Neutrophil (primary cell): ENCODE data around the gene AZGP1.
"Not testable (repeated sequence)": the region's sequence is repeated elsewhere in the genome, so short reads cannot be mapped to it uniquely, and the experiment has no call there.

ENCODE experiments used
- H3K27ac ChIP-seq: fragments of 200-600 bp; sonication (generic); 2 replicates; pipeline ENCODE4 v1.5.1; 2016; ENCODE audit warnings: mild to moderate bottlenecking, moderate library complexity
- H3K27me3 ChIP-seq: fragments of 200-600 bp; sonication (generic); 2 replicates; pipeline ENCODE4 v1.6.0; 2016; ENCODE audit warnings: mild to moderate bottlenecking
- H3K36me3 ChIP-seq: fragments of 200-600 bp; sonication (generic); 2 replicates; pipeline ENCODE4 v1.5.1; 2017
- H3K4me1 ChIP-seq, 2 experiments: fragments of 200-600 bp in 1 of 2; sonication (generic) in 1 of 2; 1 replicate in 1 of 2; 2 replicates in 1 of 2; pipeline versions ENCODE4 v1.5.1 to v1.6.1; 2013 to 2016; ENCODE audit warnings: low read depth in 1 of 2, low read length in 1 of 2, mild to moderate bottlenecking in 1 of 2, moderate library complexity in 1 of 2; ENCODE audit not compliant: control insufficient read depth in 1 of 2, insufficient read depth in 1 of 2
- H3K4me3 ChIP-seq, 2 experiments: fragments of 200-600 bp in 1 of 2; sonication (generic) in 1 of 2; 1 replicate in 1 of 2; 2 replicates in 1 of 2; pipeline ENCODE4 v1.5.1; 2013 to 2016; ENCODE audit warnings: low read depth in 1 of 2, low read length in 1 of 2, mild to moderate bottlenecking in 1 of 2, moderate library complexity in 1 of 2
- H3K9me3 ChIP-seq: fragments of 200-600 bp; sonication (generic); 2 replicates; pipeline ENCODE4 v1.5.1; 2016
- TF ChIP-seq, protein P1 (sequence below): fragments of 200-600 bp; sonication (generic); IDR thresholded peaks from 2 replicates; pipeline ENCODE4 v1.5.1; 2016; ENCODE audit warnings: antibody characterized with exemption

The AZGP1 gene

DNA sequence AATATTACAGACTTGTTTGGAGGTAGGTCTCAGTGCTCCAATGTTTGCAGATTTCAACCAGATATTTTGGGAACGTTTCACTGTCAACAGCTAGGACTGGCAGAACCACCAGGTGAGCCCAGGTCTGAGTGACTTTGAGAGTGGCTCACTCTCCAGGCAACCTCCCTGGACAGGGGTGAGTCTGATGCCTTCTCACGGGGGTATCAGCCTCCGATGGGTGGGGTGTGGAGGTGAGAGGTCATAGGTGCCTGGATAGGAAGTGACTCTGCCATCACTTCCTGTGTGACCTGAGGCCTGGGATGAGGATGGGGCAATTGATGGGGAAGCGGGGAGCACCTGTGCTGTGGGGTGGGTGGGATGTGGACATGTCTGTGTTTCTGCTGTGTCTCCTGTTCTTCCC lies 4.6 kb downstream of the AZGP1 start:
- peaks cover 59% of the 10 kb centered on the region for H3K27me3 ChIP-seq
- H3K36me3 ChIP-seq, result no peaks in the 10 kb centered on the region
- TF ChIP-seq, protein P1, sequence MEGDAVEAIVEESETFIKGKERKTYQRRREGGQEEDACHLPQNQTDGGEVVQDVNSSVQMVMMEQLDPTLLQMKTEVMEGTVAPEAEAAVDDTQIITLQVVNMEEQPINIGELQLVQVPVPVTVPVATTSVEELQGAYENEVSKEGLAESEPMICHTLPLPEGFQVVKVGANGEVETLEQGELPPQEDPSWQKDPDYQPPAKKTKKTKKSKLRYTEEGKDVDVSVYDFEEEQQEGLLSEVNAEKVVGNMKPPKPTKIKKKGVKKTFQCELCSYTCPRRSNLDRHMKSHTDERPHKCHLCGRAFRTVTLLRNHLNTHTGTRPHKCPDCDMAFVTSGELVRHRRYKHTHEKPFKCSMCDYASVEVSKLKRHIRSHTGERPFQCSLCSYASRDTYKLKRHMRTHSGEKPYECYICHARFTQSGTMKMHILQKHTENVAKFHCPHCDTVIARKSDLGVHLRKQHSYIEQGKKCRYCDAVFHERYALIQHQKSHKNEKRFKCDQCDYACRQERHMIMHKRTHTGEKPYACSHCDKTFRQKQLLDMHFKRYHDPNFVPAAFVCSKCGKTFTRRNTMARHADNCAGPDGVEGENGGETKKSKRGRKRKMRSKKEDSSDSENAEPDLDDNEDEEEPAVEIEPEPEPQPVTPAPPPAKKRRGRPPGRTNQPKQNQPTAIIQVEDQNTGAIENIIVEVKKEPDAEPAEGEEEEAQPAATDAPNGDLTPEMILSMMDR, result no peak

DNA sequence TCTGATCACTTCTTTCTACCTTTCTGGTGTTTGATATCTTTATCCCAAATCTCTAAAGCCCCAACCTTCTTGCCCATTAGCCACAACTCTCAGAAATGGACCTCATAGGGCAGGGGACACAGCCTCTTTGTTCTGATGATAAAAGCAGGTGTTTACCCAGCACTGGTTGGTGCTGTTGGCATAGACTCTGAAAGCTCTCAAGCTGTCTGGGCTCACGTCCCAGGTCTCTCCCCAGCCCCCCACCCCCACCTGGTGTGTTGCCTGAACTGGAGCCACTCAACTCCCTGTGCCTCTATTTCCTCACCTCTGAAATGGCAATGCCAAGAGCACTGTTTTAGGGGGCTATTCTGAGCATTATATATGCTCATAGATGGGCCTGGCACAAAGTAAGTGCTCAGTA lies 6.0 kb downstream of the AZGP1 start:
- H3K9me3 ChIP-seq, H3K4me3 ChIP-seq, H3K4me1 ChIP-seq, H3K36me3 ChIP-seq, H3K27ac ChIP-seq: not testable (repeated sequence)
- H3K27me3 ChIP-seq, result peaks cover 63% of the 10 kb centered on the region

More for the DNA sequence above, 4.6 kb downstream of the AZGP1 start:
- H3K4me1 ChIP-seq, result no peaks in the 10 kb centered on the region
- H3K4me3 ChIP-seq, result no peak overlapping the region
- H3K9me3 ChIP-seq, result no peaks in the 10 kb centered on the region
- H3K27ac ChIP-seq, result no peak overlapping the region

DNA sequence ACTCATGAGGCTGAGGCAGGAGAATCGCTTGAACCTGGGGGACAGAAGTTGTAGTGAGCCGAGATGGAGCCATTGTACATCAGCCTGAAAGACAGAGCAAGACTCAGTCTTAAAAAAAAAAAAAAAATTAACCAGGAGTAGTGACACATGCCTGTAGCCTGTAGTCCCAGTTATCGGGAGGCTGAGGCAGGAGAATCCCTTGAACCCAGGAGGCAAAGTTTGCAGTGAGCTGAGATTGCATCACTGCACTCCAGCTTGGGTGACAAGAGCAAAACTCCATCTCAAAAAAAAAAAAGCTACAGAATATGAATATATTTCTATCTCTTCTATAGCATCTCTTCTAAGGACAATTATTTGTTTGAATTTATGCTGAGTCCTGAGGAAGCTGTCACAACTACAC lies 6.5 kb downstream of the AZGP1 start:
- no peaks in the 10 kb centered on the region for H3K36me3 ChIP-seq
- H3K27me3 ChIP-seq, result peaks cover 68% of the 10 kb centered on the region
- H3K27ac ChIP-seq, result no peak overlapping the region
- H3K4me3 ChIP-seq, result no peak overlapping the region
- no peaks in the 10 kb centered on the region for H3K4me1 ChIP-seq
- H3K9me3 ChIP-seq, result no peaks in the 10 kb centered on the region
- TF ChIP-seq, protein P1, result no peak

DNA sequence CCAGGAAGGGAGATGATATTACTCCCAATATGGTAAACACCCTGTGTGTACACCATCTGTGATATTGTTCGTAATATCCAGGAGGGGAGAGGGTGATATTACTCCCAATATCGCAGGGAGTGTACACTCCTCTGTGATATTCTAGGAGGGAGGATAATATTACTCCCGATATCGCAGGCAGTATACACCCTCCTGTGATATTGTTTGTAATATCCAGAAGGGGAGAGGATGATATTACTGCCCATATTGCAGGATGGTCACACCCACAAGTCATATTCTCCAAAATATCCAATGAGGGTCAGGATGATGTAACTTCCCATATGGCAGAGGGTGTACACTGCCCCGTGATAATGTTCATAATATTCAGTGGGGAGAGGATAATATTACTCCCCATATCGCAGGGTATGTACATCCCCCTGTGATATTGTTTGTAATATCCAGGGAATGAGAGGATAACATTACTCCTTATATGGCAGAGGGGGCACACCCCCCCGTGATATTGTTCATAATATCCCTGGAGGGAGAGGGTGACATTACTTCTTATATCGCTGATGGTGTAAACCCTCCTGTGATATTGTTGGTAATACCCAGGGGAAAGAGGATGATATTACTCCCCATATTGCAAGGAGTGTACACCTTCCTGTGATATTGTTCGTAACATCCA lies 17.1 kb downstream of the AZGP1 start:
- Histone ChIP-seq H3K4me1 (peaks cover 2% of the 10 kb centered on the region in 2 experiments), H3K9me3 (no peaks in the 10 kb centered on the region)

DNA sequence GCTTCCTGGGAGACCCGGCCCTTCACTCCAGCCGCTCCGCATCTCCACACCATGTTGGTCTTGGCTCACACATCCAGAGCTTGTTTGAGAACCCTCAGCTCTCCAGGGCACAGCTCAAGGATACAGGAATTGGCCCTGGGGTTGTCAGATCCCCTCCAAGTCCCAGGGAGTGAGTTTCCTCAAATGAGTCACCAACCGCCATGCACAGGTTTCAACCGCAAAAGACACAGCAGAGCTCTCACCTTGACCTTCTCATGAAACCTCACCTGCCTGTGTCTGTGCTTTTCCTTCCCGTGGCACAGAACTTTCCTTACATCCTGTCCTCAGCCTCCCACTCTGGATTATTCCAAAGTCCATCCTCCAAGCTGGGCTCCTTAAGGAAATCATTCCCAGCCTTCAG lies 20.6 kb downstream of the AZGP1 start:
- no peaks in the 10 kb centered on the region for H3K36me3 ChIP-seq
- peaks cover 6 to 8% of the 10 kb centered on the region in 2 experiments for H3K4me1 ChIP-seq
- H3K27me3 ChIP-seq, result peaks cover 76% of the 10 kb centered on the region
- H3K9me3 ChIP-seq, result no peaks in the 10 kb centered on the region
- TF ChIP-seq, protein P1, result no peak
- H3K4me3 ChIP-seq, result no peak overlapping the region
- no peak overlapping the region for H3K27ac ChIP-seq

More for the DNA sequence above, 17.1 kb downstream of the AZGP1 start:
- peaks cover 96% of the 10 kb centered on the region for H3K27me3 ChIP-seq
- no peak overlapping the region for H3K4me3 ChIP-seq
- H3K36me3 ChIP-seq, result no peaks in the 10 kb centered on the region
- no peak overlapping the region for H3K27ac ChIP-seq
- TF ChIP-seq, protein P1, result no peak

DNA sequence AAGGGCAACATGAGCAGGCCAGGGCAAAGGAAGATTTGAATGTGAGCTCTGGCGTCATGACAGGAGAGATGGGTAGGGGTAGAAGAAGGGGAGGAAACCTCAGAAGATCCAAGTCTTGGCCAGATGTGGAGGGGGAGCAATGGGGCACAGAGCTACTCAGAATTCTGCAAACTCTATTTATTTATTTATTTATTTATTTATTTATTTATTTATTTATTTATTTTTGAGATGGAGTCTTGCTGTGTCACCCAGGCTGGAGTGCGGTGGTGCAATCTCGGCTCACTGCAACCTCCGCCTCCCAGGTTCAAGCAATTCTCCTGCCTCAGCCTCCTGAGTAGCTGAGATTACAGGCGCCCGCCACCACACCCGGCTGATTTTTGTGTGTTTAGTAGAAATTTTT lies 21.2 kb downstream of the AZGP1 start:
- H3K4me1 ChIP-seq, H3K9me3 ChIP-seq, H3K36me3 ChIP-seq, H3K27ac ChIP-seq, H3K4me3 ChIP-seq: not testable (repeated sequence)
- peaks cover 76% of the 10 kb centered on the region for H3K27me3 ChIP-seq
